ENCODE results near the gene PTH2. TPM values are rescaled to one million over a fixed set of nuclear protein-coding genes. Genes with fewer than 3 reads are reported as not detected.

Gene PTH2
- polyA plus RNA-seq, 3 donors, result not detected

DNA sequence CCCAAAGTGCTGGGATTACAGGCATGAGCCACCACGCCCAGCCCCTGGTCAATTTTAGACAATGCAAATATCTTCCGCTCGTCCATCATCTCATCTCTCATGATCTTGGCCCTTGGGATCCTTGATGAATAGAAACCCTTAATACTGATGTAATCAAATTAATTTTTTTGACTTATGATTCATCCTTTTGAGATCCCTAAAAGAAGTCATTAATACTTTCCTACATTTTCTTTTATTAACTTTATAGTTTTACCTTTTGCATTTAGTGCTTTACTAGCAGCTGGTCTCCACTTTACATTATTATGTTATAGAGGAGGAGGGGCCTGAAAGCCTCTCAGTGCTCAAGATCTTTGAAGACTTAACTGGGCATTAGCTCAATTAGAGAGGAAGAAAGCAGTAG is 42.9 kb downstream of the PTH2 start:
- Mint-ChIP-seq H3K4me3 (no peak overlapping the region), H3K27me3 (ENCODE audit: low read depth in 3 of 3) (peaks cover 12 to 18% (median 14%) of the 10 kb centered on the region in 3 donors), H3K4me1 (no peaks in the 10 kb centered on the region), H3K9me3 (peaks cover 3 to 19% (median 10%) of the 10 kb centered on the region in 7 donors), H3K36me3 (no peaks in the 10 kb centered on the region), H3K27ac (no peak overlapping the region)
- H3K4me2 ChIP-seq (replicated peaks; ENCODE audit: extremely low read depth, low read length, poor library complexity, severe bottlenecking), result no peak overlapping the region
- peaks cover 0 to 8% of the 10 kb centered on the region in 2 donors for H3K9me3 ChIP-seq (replicated peaks in 1 of 2; ENCODE audit: control insufficient read depth in 1 of 2, insufficient read depth in 1 of 2, low read length in 2 of 2)
- no peaks in the 10 kb centered on the region for H4K20me1 ChIP-seq (ENCODE audit: insufficient read depth, low read length)
- H3K36me3 ChIP-seq (replicated peaks in 1 of 2; ENCODE audit: control insufficient read depth in 1 of 2, insufficient read depth in 2 of 2, low read length in 2 of 2), result no peaks in the 10 kb centered on the region
- WGBS (ENCODE audit: insufficient coverage), result no CpG with 5 or more reads among the region's 3 CpGs
- H3K4me1 ChIP-seq (ENCODE audit: control insufficient read depth in 1 of 2, insufficient read depth in 2 of 2, low read length in 2 of 2), result no peaks in the 10 kb centered on the region
- intact Hi-C loops (cut with micrococcal nuclease), result no loop called here
- no peak overlapping the region for H2AFZ ChIP-seq (ENCODE audit: insufficient read depth, low read depth, low read length, poor library complexity, severe bottlenecking)
- H3K79me2 ChIP-seq (ENCODE audit: insufficient read depth, low read length), result no peaks in the 10 kb centered on the region
- peaks cover 0 to 3% of the 10 kb centered on the region in 2 donors for H3K27me3 ChIP-seq (ENCODE audit: control insufficient read depth in 2 of 2, insufficient read depth in 2 of 2, low read length in 2 of 2)
- no peak for DNase-seq
- H3K9ac ChIP-seq (ENCODE audit: insufficient read depth, low read length, poor library complexity, severe bottlenecking), result no peak overlapping the region
- TF ChIP-seq, protein P1, sequence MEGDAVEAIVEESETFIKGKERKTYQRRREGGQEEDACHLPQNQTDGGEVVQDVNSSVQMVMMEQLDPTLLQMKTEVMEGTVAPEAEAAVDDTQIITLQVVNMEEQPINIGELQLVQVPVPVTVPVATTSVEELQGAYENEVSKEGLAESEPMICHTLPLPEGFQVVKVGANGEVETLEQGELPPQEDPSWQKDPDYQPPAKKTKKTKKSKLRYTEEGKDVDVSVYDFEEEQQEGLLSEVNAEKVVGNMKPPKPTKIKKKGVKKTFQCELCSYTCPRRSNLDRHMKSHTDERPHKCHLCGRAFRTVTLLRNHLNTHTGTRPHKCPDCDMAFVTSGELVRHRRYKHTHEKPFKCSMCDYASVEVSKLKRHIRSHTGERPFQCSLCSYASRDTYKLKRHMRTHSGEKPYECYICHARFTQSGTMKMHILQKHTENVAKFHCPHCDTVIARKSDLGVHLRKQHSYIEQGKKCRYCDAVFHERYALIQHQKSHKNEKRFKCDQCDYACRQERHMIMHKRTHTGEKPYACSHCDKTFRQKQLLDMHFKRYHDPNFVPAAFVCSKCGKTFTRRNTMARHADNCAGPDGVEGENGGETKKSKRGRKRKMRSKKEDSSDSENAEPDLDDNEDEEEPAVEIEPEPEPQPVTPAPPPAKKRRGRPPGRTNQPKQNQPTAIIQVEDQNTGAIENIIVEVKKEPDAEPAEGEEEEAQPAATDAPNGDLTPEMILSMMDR (IDR thresholded peaks at IDR 0.05), result no peak
- H3K27ac ChIP-seq (ENCODE audit: low read depth in 1 of 2, low read length in 2 of 2), result no peak overlapping the region
- no peak overlapping the region for H3K4me3 ChIP-seq (replicated peaks in 1 of 3; ENCODE audit: low read depth in 2 of 3, low read length in 3 of 3)

GRCh38 chr19:49378512-49378911 is 44.7 kb downstream of the PTH2 start:
- DNase-seq, result no peak
- Mint-ChIP-seq H3K4me1 (no peaks in the 10 kb centered on the region), H3K27me3 (ENCODE audit: low read depth in 3 of 3) (peaks cover 9 to 12% (median 10%) of the 10 kb centered on the region in 3 donors), H3K4me3 (no peak overlapping the region), H3K9me3 (peaks cover 3 to 17% (median 10%) of the 10 kb centered on the region in 7 donors), H3K36me3 (no peaks in the 10 kb centered on the region), H3K27ac (no peak overlapping the region)
- Histone ChIP-seq H3K4me2 (replicated peaks; ENCODE audit: extremely low read depth, low read length, poor library complexity, severe bottlenecking) (no peak overlapping the region), H3K9ac (ENCODE audit: insufficient read depth, low read length, poor library complexity, severe bottlenecking) (no peak overlapping the region), H3K27ac (ENCODE audit: low read depth in 1 of 2, low read length in 2 of 2) (no peak overlapping the region), H3K27me3 (ENCODE audit: control insufficient read depth in 2 of 2, insufficient read depth in 2 of 2, low read length in 2 of 2) (peaks cover 0 to 3% of the 10 kb centered on the region in 2 donors), H4K20me1 (ENCODE audit: insufficient read depth, low read length) (no peaks in the 10 kb centered on the region), H3K79me2 (ENCODE audit: insufficient read depth, low read length) (no peaks in the 10 kb centered on the region), H3K4me1 (ENCODE audit: control insufficient read depth in 1 of 2, insufficient read depth in 2 of 2, low read length in 2 of 2) (no peaks in the 10 kb centered on the region), H3K4me3 (replicated peaks in 1 of 3; ENCODE audit: low read depth in 2 of 3, low read length in 3 of 3) (no peak overlapping the region), H2AFZ (ENCODE audit: insufficient read depth, low read depth, low read length, poor library complexity, severe bottlenecking) (no peak overlapping the region), H3K36me3 (replicated peaks in 1 of 2; ENCODE audit: control insufficient read depth in 1 of 2, insufficient read depth in 2 of 2, low read length in 2 of 2) (no peaks in the 10 kb centered on the region), H3K9me3 (replicated peaks in 1 of 2; ENCODE audit: control insufficient read depth in 1 of 2, insufficient read depth in 1 of 2, low read length in 2 of 2) (peaks cover 0 to 8% of the 10 kb centered on the region in 2 donors)
- TF ChIP-seq, protein P1 (IDR thresholded peaks at IDR 0.05), result no peak
- WGBS (ENCODE audit: insufficient coverage), result 90% methylated on average over 2 of the region's 3 CpGs
- intact Hi-C loops (cut with micrococcal nuclease), result loop anchor here in 1 of 2 donors (10.0 kb wide), 1 partner anchor 46 kb away; the partner anchor contains the start of genes GFY and PTH2
